GM12878 (cell line): ENCODE data around the gene ACER3.
A peak's percentile ranks its signal among the peaks of the same experiment; 100 is the strongest.

Experiments used
- EED ChIP-seq: sonication (generic); IDR thresholded peaks from 2 replicates; pipeline ENCODE4 v1.6.1; 2016; ENCODE audit warnings: antibody characterized with exemption, low read depth
- EGR1 ChIP-seq, 2 experiments: IDR thresholded peaks; 1 replicate in 1 of 2; 2 replicates in 1 of 2; pipeline ENCODE4 v1.6.1; 2011 to 2012; ENCODE audit warnings: low read depth in 2 of 2, low read length in 2 of 2, borderline replicate concordance in 1 of 2, mild to moderate bottlenecking in 1 of 2, moderate library complexity in 1 of 2
- EP300 ChIP-seq, 2 experiments: fragments of 150-350 bp in 1 of 2; IDR thresholded peaks; 2 replicates each; pipeline ENCODE4 v1.6.1; 2011 to 2012; ENCODE audit warnings: low read depth in 2 of 2, low read length in 2 of 2, borderline replicate concordance in 1 of 2, improper control_type of control experiment in 1 of 2, inconsistent platforms in 1 of 2; ENCODE audit not compliant: control insufficient read depth in 1 of 2
- NR2F1 ChIP-seq: fragments of 450-650 bp; conservative IDR thresholded peaks from 2 replicates; pipeline ENCODE4 v1.6.1; 2017; ENCODE audit warnings: mild to moderate bottlenecking
- TAF1 ChIP-seq: IDR thresholded peaks from 2 replicates; pipeline ENCODE4 v1.6.1; 2011; ENCODE audit warnings: mild to moderate bottlenecking, low read depth, low read length, borderline replicate concordance
- TF ChIP-seq, protein P1 (sequence below), 3 experiments: IDR thresholded peaks in 2 of 3; conservative IDR thresholded peaks in 1 of 3; 2 replicates each; pipeline ENCODE4 v1.5.1; 2011; ENCODE audit warnings: low read depth in 3 of 3, low read length in 3 of 3, mild to moderate bottlenecking in 3 of 3, control low read depth in 2 of 3, moderate library complexity in 2 of 3, inconsistent platforms in 1 of 3, mixed read lengths in 1 of 3; ENCODE audit not compliant: control insufficient read depth in 2 of 3, insufficient read depth in 1 of 3; ENCODE audit errors: extremely low read depth in 1 of 3

GRCh38 chr11:76885390-76886097, 24.8 kb downstream of the ACER3 start:
- TF ChIP-seq TAF1 (no peak), NR2F1 (no peak), EGR1 (IDR thresholded peaks at IDR 0.05; ENCODE audit: borderline replicate concordance in 1 of 2, low read depth in 2 of 2, low read length in 2 of 2) (no peak), EP300 (IDR thresholded peaks at IDR 0.05; ENCODE audit: borderline replicate concordance in 1 of 2, control insufficient read depth in 1 of 2, low read depth in 2 of 2, low read length in 2 of 2) (no peak), EED (peak; percentile 88)
- TF ChIP-seq, protein P1, sequence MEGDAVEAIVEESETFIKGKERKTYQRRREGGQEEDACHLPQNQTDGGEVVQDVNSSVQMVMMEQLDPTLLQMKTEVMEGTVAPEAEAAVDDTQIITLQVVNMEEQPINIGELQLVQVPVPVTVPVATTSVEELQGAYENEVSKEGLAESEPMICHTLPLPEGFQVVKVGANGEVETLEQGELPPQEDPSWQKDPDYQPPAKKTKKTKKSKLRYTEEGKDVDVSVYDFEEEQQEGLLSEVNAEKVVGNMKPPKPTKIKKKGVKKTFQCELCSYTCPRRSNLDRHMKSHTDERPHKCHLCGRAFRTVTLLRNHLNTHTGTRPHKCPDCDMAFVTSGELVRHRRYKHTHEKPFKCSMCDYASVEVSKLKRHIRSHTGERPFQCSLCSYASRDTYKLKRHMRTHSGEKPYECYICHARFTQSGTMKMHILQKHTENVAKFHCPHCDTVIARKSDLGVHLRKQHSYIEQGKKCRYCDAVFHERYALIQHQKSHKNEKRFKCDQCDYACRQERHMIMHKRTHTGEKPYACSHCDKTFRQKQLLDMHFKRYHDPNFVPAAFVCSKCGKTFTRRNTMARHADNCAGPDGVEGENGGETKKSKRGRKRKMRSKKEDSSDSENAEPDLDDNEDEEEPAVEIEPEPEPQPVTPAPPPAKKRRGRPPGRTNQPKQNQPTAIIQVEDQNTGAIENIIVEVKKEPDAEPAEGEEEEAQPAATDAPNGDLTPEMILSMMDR (IDR thresholded peaks at IDR 0.05 in 2 of 3, conservative IDR thresholded peaks at IDR 0.05 in 1 of 3; ENCODE audit: control insufficient read depth in 2 of 3, extremely low read depth in 1 of 3, insufficient read depth in 1 of 3, low read depth in 3 of 3, low read length in 3 of 3): no peak
